Choroid plexus epithelial cell (primary cell): Measurements from ENCODE around the gene MCF2L2.
A peak's percentile ranks its signal among the peaks of the same experiment; 100 is the strongest.

ENCODE experiments used
- DNase-seq: peaks from one replicate; pipeline ENCODE4 v3.0.0-alpha.2; 2010; ENCODE audit warnings: low read depth
- H3K4me3 ChIP-seq: 2 replicates; pipeline ENCODE4 v1.5.1; 2011; ENCODE audit warnings: low read depth, mild to moderate bottlenecking, control low read depth, low read length, moderate library complexity
- TF ChIP-seq, protein P1 (sequence below): conservative IDR thresholded peaks from 2 replicates; pipeline ENCODE4 v1.5.1; 2011; ENCODE audit warnings: low read depth, mild to moderate bottlenecking, control low read depth, inconsistent platforms, low read length, moderate library complexity

The MCF2L2 gene

DNA sequence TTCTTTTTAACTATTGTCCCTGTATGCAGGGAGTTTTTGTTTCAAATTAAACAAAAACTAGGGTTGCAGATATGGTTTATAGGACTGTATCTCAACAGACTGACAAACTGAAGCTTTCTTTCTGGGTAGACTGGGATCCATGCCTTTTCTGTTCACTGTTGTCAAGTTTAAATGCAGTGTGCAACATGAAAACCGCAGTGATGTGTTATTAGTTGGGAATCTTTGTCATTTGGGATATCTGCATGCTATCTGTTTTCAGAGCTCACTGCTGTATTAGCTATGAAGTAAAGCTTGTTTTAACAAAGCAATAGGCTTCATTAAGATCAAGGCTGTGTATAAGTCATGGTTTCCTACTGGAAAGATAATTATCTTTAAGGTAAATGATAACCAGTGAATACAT, 21.4 kb upstream of the MCF2L2 start:
- no peak for DNase-seq
- TF ChIP-seq, protein P1, sequence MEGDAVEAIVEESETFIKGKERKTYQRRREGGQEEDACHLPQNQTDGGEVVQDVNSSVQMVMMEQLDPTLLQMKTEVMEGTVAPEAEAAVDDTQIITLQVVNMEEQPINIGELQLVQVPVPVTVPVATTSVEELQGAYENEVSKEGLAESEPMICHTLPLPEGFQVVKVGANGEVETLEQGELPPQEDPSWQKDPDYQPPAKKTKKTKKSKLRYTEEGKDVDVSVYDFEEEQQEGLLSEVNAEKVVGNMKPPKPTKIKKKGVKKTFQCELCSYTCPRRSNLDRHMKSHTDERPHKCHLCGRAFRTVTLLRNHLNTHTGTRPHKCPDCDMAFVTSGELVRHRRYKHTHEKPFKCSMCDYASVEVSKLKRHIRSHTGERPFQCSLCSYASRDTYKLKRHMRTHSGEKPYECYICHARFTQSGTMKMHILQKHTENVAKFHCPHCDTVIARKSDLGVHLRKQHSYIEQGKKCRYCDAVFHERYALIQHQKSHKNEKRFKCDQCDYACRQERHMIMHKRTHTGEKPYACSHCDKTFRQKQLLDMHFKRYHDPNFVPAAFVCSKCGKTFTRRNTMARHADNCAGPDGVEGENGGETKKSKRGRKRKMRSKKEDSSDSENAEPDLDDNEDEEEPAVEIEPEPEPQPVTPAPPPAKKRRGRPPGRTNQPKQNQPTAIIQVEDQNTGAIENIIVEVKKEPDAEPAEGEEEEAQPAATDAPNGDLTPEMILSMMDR = no peak
- no peak overlapping the region for H3K4me3 ChIP-seq

DNA sequence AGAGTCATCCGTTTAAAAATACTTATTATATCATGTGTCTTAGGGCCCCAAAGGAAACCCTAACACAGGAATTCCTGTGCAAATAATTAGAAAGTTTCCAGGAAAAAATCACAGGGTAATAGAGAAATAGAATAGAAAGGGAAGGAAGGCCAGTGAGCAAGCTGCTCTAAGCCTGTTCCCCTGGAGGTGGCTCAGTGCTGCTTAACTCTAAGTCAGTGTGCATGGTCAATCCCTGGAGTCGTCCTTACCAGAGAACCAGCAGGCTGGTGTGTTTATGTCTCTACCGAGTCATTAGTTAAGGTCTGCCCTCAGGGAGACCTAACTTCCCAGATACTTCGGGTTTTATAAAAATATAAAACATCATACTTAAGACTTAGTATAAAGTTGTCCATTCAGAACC, 21.0 kb upstream of the MCF2L2 start:
- no peak overlapping the region for H3K4me3 ChIP-seq
- peak; percentile 66 for DNase-seq
- TF ChIP-seq, protein P1 = peak; percentile 41

DNA sequence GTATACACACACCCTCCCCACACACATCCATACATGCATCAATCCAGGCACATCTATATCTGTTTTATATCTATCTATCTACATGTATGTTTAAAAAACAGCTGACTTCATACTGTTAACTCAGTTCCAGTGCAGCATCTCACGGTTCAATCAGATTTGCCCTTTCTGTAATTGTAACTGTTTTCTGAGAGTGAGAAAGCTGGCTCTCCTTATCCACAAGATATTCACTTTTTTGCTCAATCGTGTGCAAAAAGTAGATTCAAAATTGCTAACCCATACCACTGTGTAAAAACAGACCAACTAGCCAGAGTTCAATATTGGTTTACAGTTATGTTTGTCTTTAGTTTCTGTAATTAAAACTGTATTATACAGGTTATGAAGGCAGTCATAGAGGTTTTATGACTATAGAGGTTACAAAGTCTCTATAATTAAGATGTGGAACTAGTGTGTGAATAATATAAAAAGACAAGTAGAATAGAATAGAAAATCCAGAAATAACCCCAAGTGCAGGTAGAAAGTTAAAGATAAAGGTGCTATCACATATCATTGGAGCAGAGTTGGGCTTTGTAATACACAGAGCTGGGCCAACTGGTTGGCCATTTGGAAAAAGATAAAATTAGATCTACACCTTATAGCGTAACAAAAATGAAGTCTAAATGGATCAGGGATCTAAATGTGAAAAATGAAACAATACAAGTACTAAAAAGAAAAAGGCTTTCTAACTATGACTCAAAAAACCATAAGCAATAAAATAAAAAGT, 20.1 kb upstream of the MCF2L2 start:
- peak overlapping the region; percentile 96 for H3K4me3 ChIP-seq
- no peak for DNase-seq

DNA sequence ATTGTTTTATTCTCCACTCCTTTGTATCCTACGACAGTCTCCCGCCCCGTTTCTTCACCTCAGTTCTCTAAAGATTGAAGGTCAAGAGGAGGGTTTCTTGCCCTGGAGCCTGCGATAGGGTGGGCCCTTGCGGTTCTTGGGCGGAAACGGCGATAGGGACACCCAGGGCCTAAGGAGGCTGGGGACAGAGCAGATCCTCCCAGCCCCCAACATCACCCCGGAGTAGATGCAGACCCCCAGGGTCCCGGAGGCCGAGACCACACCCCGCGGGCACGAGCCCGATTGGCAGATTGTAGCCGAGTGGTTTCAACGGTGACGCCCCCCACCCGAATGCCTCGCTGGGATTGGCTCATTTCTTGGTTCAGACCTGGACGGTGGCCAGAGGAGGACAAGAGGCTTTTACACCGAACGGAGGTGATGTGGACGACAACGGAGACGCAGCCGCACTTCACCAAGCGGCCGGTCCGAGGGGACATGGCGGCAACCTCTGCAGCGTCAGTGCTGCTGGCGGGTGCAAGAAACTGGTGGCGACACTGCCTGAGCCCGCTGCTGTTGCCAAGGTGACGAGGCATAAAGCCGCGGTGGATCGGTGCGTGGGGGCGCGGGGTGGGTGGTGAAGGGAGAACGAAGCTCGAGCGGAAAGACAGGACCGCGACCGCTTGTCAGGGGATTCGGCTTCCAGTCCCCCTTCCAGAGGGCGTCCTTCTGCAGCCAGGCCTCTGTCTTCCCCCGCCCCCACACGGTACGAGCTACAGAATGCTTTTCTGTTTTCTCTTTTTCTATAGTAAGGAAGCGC, 19.0 kb upstream of the MCF2L2 start:
- DNase-seq = peak; percentile 78
- peak overlapping the region; percentile 96 for H3K4me3 ChIP-seq
- TF ChIP-seq, protein P1 = peak; percentile 15

More for the DNA sequence above, 20.1 kb upstream of the MCF2L2 start:
- TF ChIP-seq, protein P1 = no peak

DNA sequence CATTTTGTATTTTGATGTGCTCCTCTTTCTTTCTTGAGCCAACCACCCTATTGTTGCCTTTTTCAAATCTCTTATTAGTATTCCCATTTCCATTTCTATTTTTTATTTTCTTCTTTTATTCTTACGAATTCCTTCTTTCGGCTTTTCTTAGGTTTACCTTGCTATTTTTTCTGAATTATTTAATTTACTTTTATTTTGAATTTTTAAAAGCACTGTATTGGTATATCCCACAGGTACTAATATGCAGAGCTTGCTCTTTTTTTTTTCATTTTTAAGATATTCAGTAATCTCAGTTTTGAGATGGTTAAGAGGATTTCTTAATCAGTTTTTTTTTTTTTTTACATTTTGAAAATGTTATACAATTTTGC, 18.4 kb upstream of the MCF2L2 start:
- DNase-seq = no peak
- TF ChIP-seq, protein P1 = no peak
- peak overlapping the region; percentile 96 for H3K4me3 ChIP-seq

DNA sequence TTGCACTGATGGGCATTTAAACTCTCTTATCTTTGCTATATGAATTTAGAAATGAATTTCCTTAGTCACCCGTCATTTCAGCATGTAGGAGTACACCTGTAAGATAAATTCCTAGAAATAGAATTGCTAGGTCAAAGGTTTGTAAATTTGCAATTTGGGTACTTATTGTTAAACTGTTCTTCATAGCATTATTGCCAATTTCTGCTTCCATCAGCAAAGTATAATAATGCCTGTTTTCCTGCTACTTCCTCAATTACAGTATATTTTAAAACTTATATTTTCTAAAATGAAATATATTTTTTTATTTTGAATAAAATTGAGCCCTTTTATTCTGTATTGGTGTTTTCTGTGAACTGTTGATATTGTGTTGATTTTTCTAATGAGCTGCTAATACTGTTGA, 16.3 kb upstream of the MCF2L2 start:
- no peak overlapping the region for H3K4me3 ChIP-seq
- TF ChIP-seq, protein P1 = no peak
- DNase-seq = no peak
